8988T (cell line): ENCODE data around the gene CALM1.
A peak's percentile ranks its signal among the peaks of the same experiment; 100 is the strongest.

Experiments used
- DNase-seq: peaks from one replicate; pipeline ENCODE4 v3.0.0; 2011

The CALM1 gene

GRCh38 chr14:90412058-90412457, 15.2 kb downstream of the CALM1 start:
- DNase-seq = no peak

- DNase-seq = no peak
These were observed 19.9 kb downstream of the CALM1 start for GRCh38 chr14:90416720-90417119.

- no peak for DNase-seq
These were observed 21.2 kb downstream of the CALM1 start for GRCh38 chr14:90418053-90418452.

- peak; percentile 28 for DNase-seq
These were observed 22.4 kb downstream of the CALM1 start for GRCh38 chr14:90419200-90419599.

- no peak for DNase-seq
These were observed 24.3 kb downstream of the CALM1 start for GRCh38 chr14:90421001-90421631.

GRCh38 chr14:90421632-90422020, 24.8 kb downstream of the CALM1 start:
- DNase-seq = no peak

- no peak for DNase-seq
These were observed 26.3 kb downstream of the CALM1 start for GRCh38 chr14:90423166-90423565.

GRCh38 chr14:90424075-90424474, 27.2 kb downstream of the CALM1 start:
- no peak for DNase-seq

GRCh38 chr14:90424686-90425372, 28.0 kb downstream of the CALM1 start:
- DNase-seq = no peak

- DNase-seq = no peak
These were observed 28.6 kb downstream of the CALM1 start for GRCh38 chr14:90425373-90425879.

GRCh38 chr14:90426031-90426540, 29.3 kb downstream of the CALM1 start:
- DNase-seq = no peak

GRCh38 chr14:90426663-90427062, 29.8 kb downstream of the CALM1 start:
- DNase-seq = no peak

- no peak for DNase-seq
These were observed 31.1 kb downstream of the CALM1 start for GRCh38 chr14:90427848-90428426.

GRCh38 chr14:90428676-90429075, 31.8 kb downstream of the CALM1 start:
- no peak for DNase-seq

GRCh38 chr14:90429236-90429635, 32.4 kb downstream of the CALM1 start:
- DNase-seq = no peak

GRCh38 chr14:90429754-90430153, 32.9 kb downstream of the CALM1 start:
- DNase-seq = no peak

- no peak for DNase-seq
These were observed 37.7 kb downstream of the CALM1 start for GRCh38 chr14:90434370-90435020.

GRCh38 chr14:90438841-90439240, 42.0 kb downstream of the CALM1 start:
- no peak for DNase-seq

- DNase-seq = no peak
These were observed 43.2 kb downstream of the CALM1 start for GRCh38 chr14:90440021-90440451.

GRCh38 chr14:90440592-90440991, 43.8 kb downstream of the CALM1 start:
- DNase-seq = no peak

GRCh38 chr14:90442388-90442787, 45.6 kb downstream of the CALM1 start:
- no peak for DNase-seq

GRCh38 chr14:90443161-90444076, 46.6 kb downstream of the CALM1 start:
- DNase-seq = no peak
